ENCODE measurements around the gene GNB4.
A peak's percentile ranks its signal among the peaks of the same experiment; 100 is the strongest.

Gene GNB4

DNA sequence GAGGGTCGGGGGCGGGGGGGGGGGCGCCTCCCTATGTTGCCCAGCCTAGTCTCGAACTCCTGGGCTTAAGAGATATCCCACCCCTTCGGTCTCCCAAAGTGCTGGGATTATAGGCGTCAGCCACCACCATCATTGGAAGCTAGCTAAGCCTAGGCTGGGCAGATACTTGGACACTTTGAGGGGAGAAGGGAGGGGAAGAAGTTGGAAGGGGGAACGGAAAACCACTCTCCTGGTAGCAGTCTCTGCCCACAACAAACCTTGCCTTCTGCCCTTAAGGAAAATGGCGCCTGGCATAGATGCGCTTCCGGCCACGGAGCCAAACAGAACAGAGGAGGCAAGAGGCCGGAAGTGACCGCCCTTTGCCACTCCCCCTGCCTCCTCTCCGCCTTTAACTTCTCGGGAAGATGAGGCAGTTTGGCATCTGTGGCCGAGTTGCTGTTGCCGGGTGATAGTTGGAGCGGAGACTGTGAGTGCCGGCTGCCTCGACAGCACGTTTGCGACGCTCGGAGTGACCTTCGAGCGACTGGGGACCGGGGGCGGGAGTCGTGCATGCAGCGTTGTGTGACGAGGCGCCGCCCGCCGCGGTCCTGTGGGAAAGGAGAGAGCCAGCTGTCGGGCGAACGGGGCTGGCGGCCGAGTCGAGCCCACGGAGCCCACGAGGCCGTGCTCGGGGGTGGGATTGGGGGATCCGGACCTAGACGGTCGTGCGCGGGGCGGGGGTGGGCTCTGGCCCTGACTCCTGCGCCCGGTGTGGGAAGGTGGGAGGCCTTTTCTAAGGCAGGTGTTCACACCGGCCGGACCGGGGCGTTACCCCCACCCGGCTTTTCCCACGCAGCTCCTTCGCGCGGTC is 103.7 kb downstream of the GNB4 start, which contains the start of gene MFN1:
TSS of gene MFN1 (plus strand) at position 365 of the 850 bp plus-strand sequence. CDS start 1,143 bp downstream, outside the sequence.
- peak within 1 kb of the TSS; percentile 96 for H3K4me3 Mint-ChIP-seq
- H3K4me1 Mint-ChIP-seq = no peaks in the 10 kb centered on the region
- ATAC-seq (peak; percentile 98), DNase-seq (ENCODE audit: low spot score in 2 of 2) (peak; percentile 69 to 91)
- peak within 1 kb of the TSS; percentile 96 for H3K27ac Mint-ChIP-seq
- H3K9me3 Mint-ChIP-seq = no peaks in the 10 kb centered on the region
- peaks cover 36% of the 10 kb centered on the region for H3K36me3 Mint-ChIP-seq
